GM19043 (cell line): Measurements from ENCODE around the gene CFHR1.
"Not testable (repeated sequence)": the region's sequence is repeated elsewhere in the genome, so short reads cannot be mapped to it uniquely, and the experiment has no call there.

Experiments
- ATAC-seq: cut with Tn5 transposase; IDR thresholded peaks from one replicate; pipeline ENCODE4 v1.9.1; 2021; ENCODE audit warnings: low read depth; ENCODE audit not compliant: unreplicated experiment

The CFHR1 gene

GRCh38 chr1:196819531-196819930 lies at the start of gene CFHR1:
Gene CFHR1, plus strand, starts transcription at chr1:196819731. Its CDS starts 114 bp downstream, at chr1:196819845.
- ATAC-seq, result not testable (repeated sequence)

GRCh38 chr1:196769823-196770222 lies 49.7 kb upstream of the CFHR1 start:
- ATAC-seq, result not testable (repeated sequence)

GRCh38 chr1:196773713-196774112 lies 45.8 kb upstream of the CFHR1 start:
- no peak for ATAC-seq

- ATAC-seq, result no peak
Measured at GRCh38 chr1:196774175-196774574, 45.4 kb upstream of the CFHR1 start.

GRCh38 chr1:196774603-196775002 lies 44.9 kb upstream of the CFHR1 start, which contains the start of gene CFHR3:
Gene CFHR3, plus strand, starts transcription at chr1:196774840. Its CDS starts 47 bp downstream, at chr1:196774887.
- ATAC-seq, result peak; percentile 62

GRCh38 chr1:196777603-196778002 lies 41.9 kb upstream of the CFHR1 start:
- ATAC-seq, result no peak

GRCh38 chr1:196779093-196779492 lies 40.4 kb upstream of the CFHR1 start:
- no peak for ATAC-seq

- ATAC-seq, result not testable (repeated sequence)
Measured at GRCh38 chr1:196791252-196791651, 28.3 kb upstream of the CFHR1 start.

GRCh38 chr1:196794103-196794502 lies 25.4 kb upstream of the CFHR1 start:
- not testable (repeated sequence) for ATAC-seq

GRCh38 chr1:196797891-196798290 lies 21.6 kb upstream of the CFHR1 start:
- no peak for ATAC-seq

GRCh38 chr1:196801920-196802319 lies 17.6 kb upstream of the CFHR1 start:
- not testable (repeated sequence) for ATAC-seq

- no peak for ATAC-seq
Measured at GRCh38 chr1:196808529-196809235, 10.8 kb upstream of the CFHR1 start.

- not testable (repeated sequence) for ATAC-seq
Measured at GRCh38 chr1:196817442-196817841, 2.1 kb upstream of the CFHR1 start.

- ATAC-seq, result peak; percentile 89
Measured at GRCh38 chr1:196827860-196828259, 8.3 kb downstream of the CFHR1 start.

- ATAC-seq, result not testable (repeated sequence)
Measured at GRCh38 chr1:196849613-196850492, 30.3 kb downstream of the CFHR1 start.

- ATAC-seq, result no peak
Measured at GRCh38 chr1:196856053-196856452, 36.5 kb downstream of the CFHR1 start.

- ATAC-seq, result no peak
Measured at GRCh38 chr1:196857188-196857587, 37.7 kb downstream of the CFHR1 start.

GRCh38 chr1:196858811-196859210 lies 39.3 kb downstream of the CFHR1 start:
- no peak for ATAC-seq

- no peak for ATAC-seq
Measured at GRCh38 chr1:196860323-196860884, 40.9 kb downstream of the CFHR1 start.

- no peak for ATAC-seq
Measured at GRCh38 chr1:196861429-196861828, 41.9 kb downstream of the CFHR1 start.

- ATAC-seq, result no peak
Measured at GRCh38 chr1:196866974-196867373, 47.4 kb downstream of the CFHR1 start.
